HEK293 (cell line): ENCODE results near the gene WAC.

Experiments
- HOXA7 ChIP-seq: sonication (generic); formaldehyde crosslinking; IDR thresholded peaks from 2 replicates; pipeline ENCODE4 v1.8.1; 2022; ENCODE audit warnings: missing genetic modification reagents, borderline replicate concordance
- IKZF3 ChIP-seq: fragments of 450-650 bp; IDR thresholded peaks from 2 replicates; pipeline ENCODE4 v1.5.0; 2018; ENCODE audit warnings: missing biosample characterization, mild to moderate bottlenecking, missing genetic modification characterization, moderate library complexity
- KLF8 ChIP-seq: fragments of 450-650 bp; formaldehyde crosslinking; IDR thresholded peaks from 2 replicates; pipeline ENCODE4 v1.5.1; 2016; ENCODE audit warnings: missing biosample characterization, missing genetic modification characterization
- OSR2 ChIP-seq: fragments of 450-650 bp; formaldehyde crosslinking; IDR thresholded peaks from 2 replicates; pipeline ENCODE4 v1.5.1; 2016; ENCODE audit warnings: missing biosample characterization, missing genetic modification characterization
- SCRT2 ChIP-seq: fragments of 450-650 bp; formaldehyde crosslinking; IDR thresholded peaks from 2 replicates; pipeline ENCODE4 v1.5.1; 2016; ENCODE audit warnings: missing biosample characterization, missing genetic modification characterization
- SP7 ChIP-seq: fragments of 450-650 bp; formaldehyde crosslinking; IDR thresholded peaks from 2 replicates; pipeline ENCODE4 v1.5.1; 2016; ENCODE audit warnings: missing biosample characterization, missing genetic modification characterization
- TRIM28 ChIP-seq: IDR thresholded peaks from 2 replicates; pipeline ENCODE4 v1.6.1; 2011; ENCODE audit warnings: low read length, control low read depth, borderline replicate concordance
- WT1 ChIP-seq: fragments of 450-650 bp; formaldehyde crosslinking; IDR thresholded peaks from 2 replicates; pipeline ENCODE4 v1.5.1; 2016; ENCODE audit warnings: missing biosample characterization, missing genetic modification characterization
- ZBTB17 ChIP-seq: fragments of 450-650 bp; formaldehyde crosslinking; IDR thresholded peaks from 2 replicates; pipeline ENCODE4 v1.5.1; 2016; ENCODE audit warnings: missing biosample characterization, missing genetic modification characterization
- ZFP3 ChIP-seq: fragments of 450-650 bp; formaldehyde crosslinking; IDR thresholded peaks from 2 replicates; pipeline ENCODE4 v1.5.1; 2016; ENCODE audit warnings: low read depth, missing biosample characterization, missing genetic modification characterization
- ZNF121 ChIP-seq: fragments of 450-650 bp; formaldehyde crosslinking; IDR thresholded peaks from 2 replicates; pipeline ENCODE4 v1.5.1; 2016; ENCODE audit warnings: missing biosample characterization, missing genetic modification characterization
- ZNF335 ChIP-seq: fragments of 450-650 bp; formaldehyde crosslinking; conservative IDR thresholded peaks from 2 replicates; pipeline ENCODE4 v1.5.1; 2016; ENCODE audit warnings: missing biosample characterization, missing genetic modification characterization
- ZNF354C ChIP-seq: fragments of 450-650 bp; formaldehyde crosslinking; IDR thresholded peaks from 2 replicates; pipeline ENCODE4 v1.5.1; 2016; ENCODE audit warnings: missing biosample characterization, missing genetic modification characterization, low read depth, borderline replicate concordance
- ZNF391 ChIP-seq: fragments of 450-650 bp; formaldehyde crosslinking; IDR thresholded peaks from 2 replicates; pipeline ENCODE4 v1.5.1; 2016; ENCODE audit warnings: low read depth, missing biosample characterization, missing genetic modification characterization, borderline replicate concordance
- ZNF529 ChIP-seq: fragments of 450-650 bp; formaldehyde crosslinking; IDR thresholded peaks from 2 replicates; pipeline ENCODE4 v1.5.1; 2017; ENCODE audit warnings: missing genetic modification characterization, missing biosample characterization; ENCODE audit not compliant: insufficient replicate concordance
- ZNF654 ChIP-seq: fragments of 450-650 bp; formaldehyde crosslinking; IDR thresholded peaks from 2 replicates; pipeline ENCODE4 v1.5.1; 2016; ENCODE audit warnings: low read depth, missing biosample characterization, missing genetic modification characterization
- ZNF830 ChIP-seq: fragments of 450-650 bp; IDR thresholded peaks from 2 replicates; pipeline ENCODE4 v1.5.0; 2018; ENCODE audit warnings: missing biosample characterization, missing genetic modification characterization, low read depth, mild to moderate bottlenecking, moderate library complexity
- TF ChIP-seq, protein P1 (sequence below): fragments of 450-650 bp; formaldehyde crosslinking; IDR thresholded peaks from 2 replicates; pipeline ENCODE4 v1.5.1; 2016; ENCODE audit warnings: missing biosample characterization, missing genetic modification characterization, low read depth
- TF ChIP-seq, protein P2 (sequence below): fragments of 450-650 bp; formaldehyde crosslinking; IDR thresholded peaks from 2 replicates; pipeline ENCODE4 v1.5.1; 2016; ENCODE audit warnings: missing biosample characterization, missing genetic modification characterization
- TF ChIP-seq, protein P3 (sequence below): fragments of 450-650 bp; formaldehyde crosslinking; IDR thresholded peaks from 2 replicates; pipeline ENCODE4 v1.5.1; 2016; ENCODE audit warnings: missing biosample characterization, missing genetic modification characterization, borderline replicate concordance
- TF ChIP-seq, protein P4 (sequence below): fragments of 450-650 bp; formaldehyde crosslinking; IDR thresholded peaks from 2 replicates; pipeline ENCODE4 v1.5.1; 2017; ENCODE audit warnings: missing biosample characterization, missing genetic modification characterization
- TF ChIP-seq, protein P5 (sequence below): fragments of 450-650 bp; formaldehyde crosslinking; IDR thresholded peaks from 2 replicates; pipeline ENCODE4 v1.5.1; 2016; ENCODE audit warnings: missing biosample characterization, missing genetic modification characterization
- TF ChIP-seq, protein P6 (sequence below): fragments of 450-650 bp; IDR thresholded peaks from 2 replicates; pipeline ENCODE4 v1.5.1; 2018; ENCODE audit warnings: missing biosample characterization, missing genetic modification characterization

WAC gene

DNA sequence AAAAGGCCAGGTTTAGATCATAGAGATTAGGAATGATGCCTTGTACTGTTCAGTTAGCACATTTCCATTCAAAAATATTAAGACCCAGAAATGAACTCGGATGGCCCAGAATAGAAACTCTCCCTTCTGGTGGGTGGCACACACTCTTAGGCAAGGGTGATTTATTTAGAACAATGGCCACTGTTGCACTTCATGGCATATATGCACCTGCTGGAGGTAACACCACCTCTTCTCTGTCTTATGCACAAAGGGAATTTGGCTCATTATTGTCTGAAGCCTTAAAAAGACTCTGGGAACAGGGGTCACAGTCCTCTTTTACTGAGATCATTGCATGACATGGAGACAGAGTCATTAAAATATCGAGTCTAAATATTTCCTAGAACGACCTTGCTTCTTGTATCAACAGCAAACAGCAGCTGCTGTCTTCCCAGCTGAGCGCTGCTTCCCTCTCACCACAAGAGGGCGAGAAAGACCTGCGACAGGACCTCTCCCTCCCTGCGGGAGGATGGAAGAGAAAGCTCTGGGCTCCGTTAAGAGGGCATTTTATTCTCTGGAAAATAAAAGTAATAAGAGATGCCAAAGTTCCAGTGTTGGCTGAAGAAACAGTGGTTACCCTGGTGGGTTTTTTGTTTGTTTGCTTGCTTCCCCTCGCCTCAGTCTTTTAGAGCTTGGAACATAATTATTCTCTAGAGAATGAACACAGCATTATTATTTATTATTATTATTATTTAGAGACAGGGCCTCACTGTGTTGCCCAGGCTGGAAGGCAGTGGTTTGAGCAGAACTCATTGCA lies 130.9 kb downstream of the WAC start (continued):
- TF ChIP-seq TRIM28, result no peak
- TF ChIP-seq SCRT2 (tag by site-specific recombination), result peak; percentile 39; the same call in 1 of the 2 replicates
- TF ChIP-seq, protein P1, sequence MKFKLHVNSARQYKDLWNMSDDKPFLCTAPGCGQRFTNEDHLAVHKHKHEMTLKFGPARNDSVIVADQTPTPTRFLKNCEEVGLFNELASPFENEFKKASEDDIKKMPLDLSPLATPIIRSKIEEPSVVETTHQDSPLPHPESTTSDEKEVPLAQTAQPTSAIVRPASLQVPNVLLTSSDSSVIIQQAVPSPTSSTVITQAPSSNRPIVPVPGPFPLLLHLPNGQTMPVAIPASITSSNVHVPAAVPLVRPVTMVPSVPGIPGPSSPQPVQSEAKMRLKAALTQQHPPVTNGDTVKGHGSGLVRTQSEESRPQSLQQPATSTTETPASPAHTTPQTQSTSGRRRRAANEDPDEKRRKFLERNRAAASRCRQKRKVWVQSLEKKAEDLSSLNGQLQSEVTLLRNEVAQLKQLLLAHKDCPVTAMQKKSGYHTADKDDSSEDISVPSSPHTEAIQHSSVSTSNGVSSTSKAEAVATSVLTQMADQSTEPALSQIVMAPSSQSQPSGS, result no peak
- no peak for TF ChIP-seq OSR2 (tag by site-specific recombination)
- no peak for TF ChIP-seq KLF8 (tag by site-specific recombination)
- TF ChIP-seq ZNF654 (tag by site-specific recombination), result peak; percentile 98
- TF ChIP-seq SP7 (tag by site-specific recombination), result 0 out of 2 replicates have a peak, but pooled peaks have one; percentile 13
- no peak for TF ChIP-seq ZNF354C (tag by site-specific recombination)
- TF ChIP-seq IKZF3 (tag by site-specific recombination), result peak; percentile 36; the same call in 1 of the 2 replicates
- TF ChIP-seq ZNF529 (tag by site-specific recombination), result no peak
- TF ChIP-seq, protein P2, sequence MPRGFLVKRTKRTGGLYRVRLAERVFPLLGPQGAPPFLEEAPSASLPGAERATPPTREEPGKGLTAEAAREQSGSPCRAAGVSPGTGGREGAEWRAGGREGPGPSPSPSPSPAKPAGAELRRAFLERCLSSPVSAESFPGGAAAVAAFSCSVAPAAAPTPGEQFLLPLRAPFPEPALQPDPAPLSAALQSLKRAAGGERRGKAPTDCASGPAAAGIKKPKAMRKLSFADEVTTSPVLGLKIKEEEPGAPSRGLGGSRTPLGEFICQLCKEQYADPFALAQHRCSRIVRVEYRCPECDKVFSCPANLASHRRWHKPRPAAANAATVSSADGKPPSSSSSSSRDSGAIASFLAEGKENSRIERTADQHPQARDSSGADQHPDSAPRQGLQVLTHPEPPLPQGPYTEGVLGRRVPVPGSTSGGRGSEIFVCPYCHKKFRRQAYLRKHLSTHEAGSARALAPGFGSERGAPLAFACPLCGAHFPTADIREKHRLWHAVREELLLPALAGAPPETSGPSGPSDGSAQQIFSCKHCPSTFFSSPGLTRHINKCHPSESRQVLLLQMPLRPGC (tag by site-specific recombination), result no peak
- TF ChIP-seq ZNF830, result no peak
- no peak for TF ChIP-seq WT1 (tag by site-specific recombination)
- TF ChIP-seq, protein P3, sequence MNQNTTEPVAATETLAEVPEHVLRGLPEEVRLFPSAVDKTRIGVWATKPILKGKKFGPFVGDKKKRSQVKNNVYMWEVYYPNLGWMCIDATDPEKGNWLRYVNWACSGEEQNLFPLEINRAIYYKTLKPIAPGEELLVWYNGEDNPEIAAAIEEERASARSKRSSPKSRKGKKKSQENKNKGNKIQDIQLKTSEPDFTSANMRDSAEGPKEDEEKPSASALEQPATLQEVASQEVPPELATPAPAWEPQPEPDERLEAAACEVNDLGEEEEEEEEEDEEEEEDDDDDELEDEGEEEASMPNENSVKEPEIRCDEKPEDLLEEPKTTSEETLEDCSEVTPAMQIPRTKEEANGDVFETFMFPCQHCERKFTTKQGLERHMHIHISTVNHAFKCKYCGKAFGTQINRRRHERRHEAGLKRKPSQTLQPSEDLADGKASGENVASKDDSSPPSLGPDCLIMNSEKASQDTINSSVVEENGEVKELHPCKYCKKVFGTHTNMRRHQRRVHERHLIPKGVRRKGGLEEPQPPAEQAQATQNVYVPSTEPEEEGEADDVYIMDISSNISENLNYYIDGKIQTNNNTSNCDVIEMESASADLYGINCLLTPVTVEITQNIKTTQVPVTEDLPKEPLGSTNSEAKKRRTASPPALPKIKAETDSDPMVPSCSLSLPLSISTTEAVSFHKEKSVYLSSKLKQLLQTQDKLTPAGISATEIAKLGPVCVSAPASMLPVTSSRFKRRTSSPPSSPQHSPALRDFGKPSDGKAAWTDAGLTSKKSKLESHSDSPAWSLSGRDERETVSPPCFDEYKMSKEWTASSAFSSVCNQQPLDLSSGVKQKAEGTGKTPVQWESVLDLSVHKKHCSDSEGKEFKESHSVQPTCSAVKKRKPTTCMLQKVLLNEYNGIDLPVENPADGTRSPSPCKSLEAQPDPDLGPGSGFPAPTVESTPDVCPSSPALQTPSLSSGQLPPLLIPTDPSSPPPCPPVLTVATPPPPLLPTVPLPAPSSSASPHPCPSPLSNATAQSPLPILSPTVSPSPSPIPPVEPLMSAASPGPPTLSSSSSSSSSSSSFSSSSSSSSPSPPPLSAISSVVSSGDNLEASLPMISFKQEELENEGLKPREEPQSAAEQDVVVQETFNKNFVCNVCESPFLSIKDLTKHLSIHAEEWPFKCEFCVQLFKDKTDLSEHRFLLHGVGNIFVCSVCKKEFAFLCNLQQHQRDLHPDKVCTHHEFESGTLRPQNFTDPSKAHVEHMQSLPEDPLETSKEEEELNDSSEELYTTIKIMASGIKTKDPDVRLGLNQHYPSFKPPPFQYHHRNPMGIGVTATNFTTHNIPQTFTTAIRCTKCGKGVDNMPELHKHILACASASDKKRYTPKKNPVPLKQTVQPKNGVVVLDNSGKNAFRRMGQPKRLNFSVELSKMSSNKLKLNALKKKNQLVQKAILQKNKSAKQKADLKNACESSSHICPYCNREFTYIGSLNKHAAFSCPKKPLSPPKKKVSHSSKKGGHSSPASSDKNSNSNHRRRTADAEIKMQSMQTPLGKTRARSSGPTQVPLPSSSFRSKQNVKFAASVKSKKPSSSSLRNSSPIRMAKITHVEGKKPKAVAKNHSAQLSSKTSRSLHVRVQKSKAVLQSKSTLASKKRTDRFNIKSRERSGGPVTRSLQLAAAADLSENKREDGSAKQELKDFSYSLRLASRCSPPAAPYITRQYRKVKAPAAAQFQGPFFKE (tag by site-specific recombination), result no peak
- TF ChIP-seq ZNF391, result no peak
- TF ChIP-seq, protein P4, sequence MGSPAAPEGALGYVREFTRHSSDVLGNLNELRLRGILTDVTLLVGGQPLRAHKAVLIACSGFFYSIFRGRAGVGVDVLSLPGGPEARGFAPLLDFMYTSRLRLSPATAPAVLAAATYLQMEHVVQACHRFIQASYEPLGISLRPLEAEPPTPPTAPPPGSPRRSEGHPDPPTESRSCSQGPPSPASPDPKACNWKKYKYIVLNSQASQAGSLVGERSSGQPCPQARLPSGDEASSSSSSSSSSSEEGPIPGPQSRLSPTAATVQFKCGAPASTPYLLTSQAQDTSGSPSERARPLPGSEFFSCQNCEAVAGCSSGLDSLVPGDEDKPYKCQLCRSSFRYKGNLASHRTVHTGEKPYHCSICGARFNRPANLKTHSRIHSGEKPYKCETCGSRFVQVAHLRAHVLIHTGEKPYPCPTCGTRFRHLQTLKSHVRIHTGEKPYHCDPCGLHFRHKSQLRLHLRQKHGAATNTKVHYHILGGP (tag by site-specific recombination), result peak; percentile 29; the same call in 1 of the 2 replicates
- TF ChIP-seq HOXA7 (CRISPR knock-in tag), result no peak
- TF ChIP-seq ZBTB17 (tag by site-specific recombination), result peak; percentile 86
- TF ChIP-seq, protein P5, sequence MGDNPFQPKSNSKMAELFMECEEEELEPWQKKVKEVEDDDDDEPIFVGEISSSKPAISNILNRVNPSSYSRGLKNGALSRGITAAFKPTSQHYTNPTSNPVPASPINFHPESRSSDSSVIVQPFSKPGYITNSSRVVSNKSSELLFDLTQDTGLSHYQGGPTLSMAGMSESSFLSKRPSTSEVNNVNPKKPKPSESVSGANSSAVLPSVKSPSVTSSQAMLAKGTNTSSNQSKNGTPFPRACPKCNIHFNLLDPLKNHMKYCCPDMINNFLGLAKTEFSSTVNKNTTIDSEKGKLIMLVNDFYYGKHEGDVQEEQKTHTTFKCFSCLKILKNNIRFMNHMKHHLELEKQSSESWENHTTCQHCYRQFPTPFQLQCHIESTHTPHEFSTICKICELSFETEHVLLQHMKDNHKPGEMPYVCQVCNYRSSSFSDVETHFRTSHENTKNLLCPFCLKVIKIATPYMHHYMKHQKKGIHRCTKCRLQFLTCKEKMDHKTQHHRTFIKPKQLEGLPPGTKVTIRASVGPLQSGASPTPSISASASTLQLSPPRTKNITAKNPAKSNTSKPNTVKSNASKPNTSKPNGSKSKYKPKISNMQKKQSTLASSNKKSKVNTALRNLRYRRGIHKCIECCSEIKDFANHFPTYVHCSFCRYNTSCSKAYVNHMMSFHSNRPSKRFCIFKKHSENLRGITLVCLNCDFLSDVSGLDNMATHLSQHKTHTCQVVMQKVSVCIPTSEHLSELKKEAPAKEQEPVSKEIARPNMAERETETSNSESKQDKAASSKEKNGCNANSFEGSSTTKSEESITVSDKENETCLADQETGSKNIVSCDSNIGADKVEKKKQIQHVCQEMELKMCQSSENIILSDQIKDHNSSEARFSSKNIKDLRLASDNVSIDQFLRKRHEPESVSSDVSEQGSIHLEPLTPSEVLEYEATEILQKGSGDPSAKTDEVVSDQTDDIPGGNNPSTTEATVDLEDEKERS, result no peak
- TF ChIP-seq ZFP3 (tag by site-specific recombination), result no peak
- TF ChIP-seq, protein P6, sequence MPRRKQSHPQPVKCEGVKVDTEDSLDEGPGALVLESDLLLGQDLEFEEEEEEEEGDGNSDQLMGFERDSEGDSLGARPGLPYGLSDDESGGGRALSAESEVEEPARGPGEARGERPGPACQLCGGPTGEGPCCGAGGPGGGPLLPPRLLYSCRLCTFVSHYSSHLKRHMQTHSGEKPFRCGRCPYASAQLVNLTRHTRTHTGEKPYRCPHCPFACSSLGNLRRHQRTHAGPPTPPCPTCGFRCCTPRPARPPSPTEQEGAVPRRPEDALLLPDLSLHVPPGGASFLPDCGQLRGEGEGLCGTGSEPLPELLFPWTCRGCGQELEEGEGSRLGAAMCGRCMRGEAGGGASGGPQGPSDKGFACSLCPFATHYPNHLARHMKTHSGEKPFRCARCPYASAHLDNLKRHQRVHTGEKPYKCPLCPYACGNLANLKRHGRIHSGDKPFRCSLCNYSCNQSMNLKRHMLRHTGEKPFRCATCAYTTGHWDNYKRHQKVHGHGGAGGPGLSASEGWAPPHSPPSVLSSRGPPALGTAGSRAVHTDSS, result no peak
- no peak for TF ChIP-seq ZNF121 (tag by site-specific recombination)
- TF ChIP-seq ZNF335 (tag by site-specific recombination), result no peak
- TF ChIP-seq, all 188 proteins: peak for 13
